Transverse colon (tissue), 4 donors: ENCODE results near the gene DPT. TPM values are rescaled to one million over a fixed set of nuclear protein-coding genes. Genes with fewer than 3 reads are reported as not detected.

ENCODE experiments used
- DNase-seq: peaks from one replicate; pipeline ENCODE4 v3.0.0-alpha.2; 2019
- H3K27ac ChIP-seq, 4 donors: fragments of 200-600 bp; sonication (generic); 2 replicates each; pipeline ENCODE4 v1.5.1; 2016 to 2018; ENCODE audit warnings: inconsistent platforms in 4 of 4
- H3K27me3 ChIP-seq: fragments of 200-600 bp; sonication (generic); 2 replicates; pipeline ENCODE4 v1.5.1; 2017; ENCODE audit warnings: inconsistent platforms
- H3K36me3 ChIP-seq, 4 donors: fragments of 200-600 bp; sonication (generic); 2 replicates each; pipeline ENCODE4 v1.5.1; 2017 to 2019; ENCODE audit warnings: inconsistent platforms in 4 of 4
- H3K4me1 ChIP-seq, 4 donors: fragments of 200-600 bp; sonication (generic); 2 replicates each; pipeline ENCODE4 v1.5.1; 2017 to 2020; ENCODE audit warnings: inconsistent platforms in 4 of 4
- H3K4me3 ChIP-seq, 4 donors: fragments of 200-600 bp; sonication (generic); 1 replicate in 1 of 4; 2 replicates in 3 of 4; pipeline versions ENCODE4 v1.5.1 to v1.6.1; 2017 to 2019; ENCODE audit warnings: inconsistent platforms in 4 of 4
- H3K9me3 ChIP-seq, 2 donors: fragments of 200-600 bp; sonication (generic); 2 replicates each; pipeline ENCODE4 v1.5.1; 2017 to 2019; ENCODE audit warnings: inconsistent platforms in 2 of 2
- CTCF ChIP-seq, 5 experiments: fragments of 200-600 bp in 3 of 5; fragments of 450-650 bp in 2 of 5; sonication (generic) in 3 of 5; IDR thresholded peaks; 1 replicate in 2 of 5; 2 replicates in 3 of 5; pipeline ENCODE4 v1.5.1; 2016 to 2017; ENCODE audit warnings: antibody characterized with exemption in 5 of 5, inconsistent platforms in 3 of 5, mild to moderate bottlenecking in 2 of 5, moderate library complexity in 1 of 5
- EP300 ChIP-seq: sonication (generic); formaldehyde crosslinking; IDR thresholded peaks from one replicate; pipeline ENCODE4 v1.6.1; 2017; ENCODE audit warnings: antibody characterized with exemption, low read depth
- POLR2A ChIP-seq: fragments of 450-650 bp; IDR thresholded peaks from one replicate; pipeline ENCODE4 v1.6.1; 2016; ENCODE audit warnings: antibody characterized with exemption, mild to moderate bottlenecking, moderate library complexity
- POLR2AphosphoS5 ChIP-seq, 3 donors: sonication (generic); formaldehyde crosslinking; IDR thresholded peaks; one replicate each; pipeline ENCODE4 v1.6.1; 2016; ENCODE audit warnings: antibody characterized with exemption in 3 of 3
- WGBS, 2 donors: methylation state at CpG; one replicate each; pipeline ENCODE4 v1.1.5; 2018; ENCODE audit warnings: low coverage in 1 of 2; 5-methylcytosine and 5-hydroxymethylcytosine counted together
- in situ Hi-C, 4 donors: fragments of 200-750 bp; cut with MboI; loops; one replicate each; pipeline versions ENCODE4 v1.15.0 to v1.15.1; 2017; ENCODE audit warnings: low sequenced_read_pairs in 3 of 4, low pct_ligation_motif_present in 1 of 4, low pct_unique_long_range_greater_than_20kb in 1 of 4
- intact Hi-C: fragments of 100-400 bp; cut with DNase I; formaldehyde crosslinking; loops from one replicate; pipeline ENCODE4 v1.15.1; 2023; ENCODE audit warnings: low total_unique reads
- total RNA-seq, 4 donors: library from RNA; depleted of rRNA; stranded (reverse); fragments of >200 nt; gene quantifications; one replicate each; pipeline ENCODE4 v1.1.0, GENCODE V29; 2016

DPT gene
- total RNA-seq, 4 donors from 2014 or later, result 25.8 to 122 (median 59.8) TPM

- Histone ChIP-seq H3K36me3 (no peaks in the 10 kb centered on the region), H3K4me3 (no peak overlapping the region), H3K4me1 (peaks cover 0 to under 1% (median 0%) of the 10 kb centered on the region in 4 donors), H3K9me3 (no peaks in the 10 kb centered on the region), H3K27ac (no peak overlapping the region), H3K27me3 (no peaks in the 10 kb centered on the region)
- no peak for TF ChIP-seq EP300
- TF ChIP-seq POLR2A, result no peak
- no peak for TF ChIP-seq POLR2AphosphoS5 (IDR thresholded peaks at IDR 0.05)
- TF ChIP-seq CTCF (IDR thresholded peaks at IDR 0.05), result no peak
- in situ Hi-C loops (no loop called here), intact Hi-C loops (no loop called here)
- DNase-seq, result no peak
- WGBS, 2 donors, result 72 to 87% methylated on average over 4 of the region's 4 CpGs
Observed at GRCh38 chr1:168762473-168762872, 33.5 kb upstream of the DPT start.

- Histone ChIP-seq H3K36me3 (no peaks in the 10 kb centered on the region), H3K4me1 (no peaks in the 10 kb centered on the region), H3K27ac (no peak overlapping the region), H3K9me3 (no peaks in the 10 kb centered on the region), H3K4me3 (no peak overlapping the region), H3K27me3 (no peaks in the 10 kb centered on the region)
- TF ChIP-seq CTCF (IDR thresholded peaks at IDR 0.05) (no peak), EP300 (no peak), POLR2A (no peak), POLR2AphosphoS5 (IDR thresholded peaks at IDR 0.05) (no peak)
- 91 to 100% methylated on average over 4 of the region's 4 CpGs for WGBS, 2 donors
- intact Hi-C loops (no loop called here), in situ Hi-C loops (no loop called here)
- no peak for DNase-seq
Observed at GRCh38 chr1:168760781-168761180, 31.8 kb upstream of the DPT start.

DNA sequence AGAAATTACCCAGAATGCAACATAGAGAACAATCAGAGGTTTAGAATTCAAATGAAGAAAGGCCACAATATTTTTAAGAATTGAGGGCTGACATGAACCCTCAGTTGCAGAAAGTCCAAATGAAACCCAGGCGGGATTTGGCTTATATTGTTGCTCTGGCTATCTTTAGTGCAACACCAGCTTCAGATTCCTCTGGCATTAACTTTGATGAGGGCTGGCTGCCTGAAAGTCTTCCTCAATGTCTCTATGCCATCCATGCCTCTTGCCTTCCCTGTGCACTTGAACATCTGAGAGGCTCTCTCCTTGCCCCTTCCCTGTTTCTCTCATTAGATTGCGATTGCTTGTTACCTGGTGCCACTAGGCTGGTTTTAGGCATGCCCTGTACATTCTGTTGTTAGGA is 31.2 kb upstream of the DPT start:
- Histone ChIP-seq H3K27me3 (no peaks in the 10 kb centered on the region), H3K27ac (no peak overlapping the region), H3K9me3 (no peaks in the 10 kb centered on the region), H3K4me3 (no peak overlapping the region), H3K4me1 (no peaks in the 10 kb centered on the region), H3K36me3 (no peaks in the 10 kb centered on the region)
- 89 to 92% methylated on average over 2 of the region's 2 CpGs for WGBS, 2 donors
- no peak for DNase-seq
- intact Hi-C loops (no loop called here), in situ Hi-C loops (no loop called here)
- TF ChIP-seq EP300 (no peak), CTCF (IDR thresholded peaks at IDR 0.05) (no peak), POLR2A (no peak), POLR2AphosphoS5 (IDR thresholded peaks at IDR 0.05) (no peak)

- WGBS, 2 donors, result 39 to 52% methylated on average over 2 to 3 of the region's 3 CpGs
- Histone ChIP-seq H3K27me3 (no peaks in the 10 kb centered on the region), H3K27ac (no peak overlapping the region), H3K9me3 (no peaks in the 10 kb centered on the region), H3K36me3 (no peaks in the 10 kb centered on the region), H3K4me1 (no peaks in the 10 kb centered on the region), H3K4me3 (no peak overlapping the region)
- intact Hi-C loops (no loop called here), in situ Hi-C loops (no loop called here)
- TF ChIP-seq CTCF (IDR thresholded peaks at IDR 0.05) (no peak), EP300 (no peak), POLR2A (no peak), POLR2AphosphoS5 (IDR thresholded peaks at IDR 0.05) (no peak)
- no peak for DNase-seq
Observed at GRCh38 chr1:168759077-168759476, 30.1 kb upstream of the DPT start.
